ENCODE results near the gene ELMO1. TPM values are rescaled to one million over a fixed set of nuclear protein-coding genes. Genes with fewer than 3 reads are reported as not detected.
"Not testable (repeated sequence)": the region's sequence is repeated elsewhere in the genome, so short reads cannot be mapped to it uniquely, and the experiment has no call there.

Gene ELMO1
- total RNA-seq, 1 experiment from 2014 or later: 10.1 TPM

DNA sequence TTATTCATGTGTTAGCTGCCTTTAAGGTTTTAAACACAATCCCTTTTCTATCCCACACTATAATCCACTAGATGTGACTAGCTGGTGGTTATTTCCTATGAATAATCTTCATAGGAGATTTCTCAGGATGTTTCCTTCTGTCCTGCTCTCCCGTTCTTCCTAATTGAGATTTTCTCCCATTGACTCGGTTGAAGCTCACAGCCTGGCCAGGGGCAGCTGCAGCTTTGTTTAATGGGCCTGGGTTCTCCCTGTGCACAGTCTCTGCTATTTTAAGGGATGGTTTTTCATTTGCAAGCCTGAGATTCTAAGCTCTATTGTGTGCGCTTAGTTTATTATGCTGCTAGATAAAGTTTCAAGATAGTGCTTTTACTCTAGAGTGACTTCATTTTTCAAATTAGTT, 441.0 kb downstream of the ELMO1 start:
- DNase-seq (ENCODE audit: extremely low read depth, low read depth): no peak

GRCh38 chr7:37007268-37007667, 441.4 kb downstream of the ELMO1 start:
- DNase-seq (ENCODE audit: extremely low read depth, low read depth): no peak

DNA sequence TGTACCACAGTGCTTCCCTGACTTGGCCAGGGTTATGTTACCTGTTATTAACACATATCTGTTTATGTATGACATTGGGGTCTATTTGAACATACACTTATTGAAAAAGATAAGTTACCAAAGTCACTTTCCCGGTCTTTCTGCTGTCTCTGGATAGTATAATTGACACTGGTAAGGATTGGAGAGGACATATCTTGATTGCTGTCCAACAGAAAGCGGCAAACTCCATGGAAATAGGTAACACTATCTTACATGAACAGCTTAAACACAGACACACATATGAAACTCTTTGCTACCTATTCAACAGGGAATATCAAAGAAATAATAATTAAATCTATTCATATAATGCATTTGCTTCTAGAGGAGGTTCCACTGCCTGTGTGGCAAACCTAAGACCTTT, 441.9 kb downstream of the ELMO1 start:
- no peak for DNase-seq (ENCODE audit: extremely low read depth, low read depth)

DNA sequence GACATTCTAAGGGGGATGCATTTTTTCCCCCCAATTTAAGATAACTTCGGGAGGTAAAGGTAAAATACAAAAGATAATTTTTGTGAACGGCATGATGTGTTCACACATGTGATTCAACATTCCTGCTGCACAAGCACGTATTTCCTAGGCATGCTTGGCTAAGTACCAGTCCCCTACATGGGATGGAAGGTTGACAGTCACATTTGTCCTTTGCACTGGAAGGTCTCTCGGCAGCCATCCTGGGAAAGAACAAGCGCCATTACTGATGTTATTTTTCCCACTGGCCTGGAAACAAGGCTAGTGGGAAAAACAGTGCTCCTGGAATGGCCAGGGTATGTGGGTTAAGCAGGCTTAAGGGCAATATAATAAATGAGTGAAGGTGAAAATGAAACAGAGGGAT, 448.2 kb downstream of the ELMO1 start:
- no peak for DNase-seq (ENCODE audit: extremely low read depth, low read depth)

GRCh38 chr7:36999626-37000485, 448.8 kb downstream of the ELMO1 start:
- DNase-seq (ENCODE audit: extremely low read depth, low read depth): no peak

- DNase-seq (ENCODE audit: extremely low read depth, low read depth): no peak
These were observed 452.9 kb downstream of the ELMO1 start for GRCh38 chr7:36995776-36996175.

GRCh38 chr7:36994456-36995112, 454.1 kb downstream of the ELMO1 start:
- no peak for DNase-seq (ENCODE audit: extremely low read depth, low read depth)

GRCh38 chr7:36986948-36987724, 461.5 kb downstream of the ELMO1 start:
- peak; percentile 47 for DNase-seq (ENCODE audit: extremely low read depth, low read depth)

- no peak for DNase-seq (ENCODE audit: extremely low read depth, low read depth)
These were observed 462.1 kb downstream of the ELMO1 start for GRCh38 chr7:36986511-36986933.

- no peak for DNase-seq (ENCODE audit: extremely low read depth, low read depth)
These were observed 462.7 kb downstream of the ELMO1 start for GRCh38 chr7:36985866-36986400.

GRCh38 chr7:36985316-36985715, 463.3 kb downstream of the ELMO1 start:
- no peak for DNase-seq (ENCODE audit: extremely low read depth, low read depth)

- DNase-seq (ENCODE audit: extremely low read depth, low read depth): no peak
These were observed 463.9 kb downstream of the ELMO1 start for GRCh38 chr7:36984710-36985312.

GRCh38 chr7:36984041-36984521, 464.6 kb downstream of the ELMO1 start:
- DNase-seq (ENCODE audit: extremely low read depth, low read depth): no peak

GRCh38 chr7:36982766-36983165, 465.9 kb downstream of the ELMO1 start:
- no peak for DNase-seq (ENCODE audit: extremely low read depth, low read depth)

- no peak for DNase-seq (ENCODE audit: extremely low read depth, low read depth)
These were observed 468.8 kb downstream of the ELMO1 start for GRCh38 chr7:36979810-36980248.

DNA sequence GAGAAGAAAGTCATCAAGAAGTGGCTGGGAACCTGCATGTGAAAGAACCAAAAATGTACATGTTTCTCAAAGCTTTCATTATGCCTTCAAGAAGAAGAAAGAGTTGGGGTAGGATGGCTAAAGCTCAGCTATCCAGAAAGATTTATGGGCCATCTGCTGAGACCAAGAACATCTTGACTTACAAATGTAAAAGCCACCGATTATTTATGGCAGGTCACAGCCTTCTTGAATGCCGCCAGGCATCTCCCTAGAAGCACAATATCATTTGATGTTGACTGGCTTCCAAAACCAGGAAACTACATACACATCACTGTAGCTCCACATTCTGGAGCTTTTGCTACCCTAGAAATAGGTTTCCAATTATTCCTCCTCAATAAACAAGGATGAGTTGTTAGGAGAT, 470.2 kb downstream of the ELMO1 start:
- no peak for DNase-seq (ENCODE audit: extremely low read depth, low read depth)

GRCh38 chr7:36977878-36978277, 470.8 kb downstream of the ELMO1 start:
- DNase-seq (ENCODE audit: extremely low read depth, low read depth): no peak

GRCh38 chr7:36973534-36973933, 475.1 kb downstream of the ELMO1 start:
- not testable (repeated sequence) for DNase-seq (ENCODE audit: extremely low read depth, low read depth)

GRCh38 chr7:36972140-36972518, 476.5 kb downstream of the ELMO1 start:
- DNase-seq (ENCODE audit: extremely low read depth, low read depth): no peak

DNA sequence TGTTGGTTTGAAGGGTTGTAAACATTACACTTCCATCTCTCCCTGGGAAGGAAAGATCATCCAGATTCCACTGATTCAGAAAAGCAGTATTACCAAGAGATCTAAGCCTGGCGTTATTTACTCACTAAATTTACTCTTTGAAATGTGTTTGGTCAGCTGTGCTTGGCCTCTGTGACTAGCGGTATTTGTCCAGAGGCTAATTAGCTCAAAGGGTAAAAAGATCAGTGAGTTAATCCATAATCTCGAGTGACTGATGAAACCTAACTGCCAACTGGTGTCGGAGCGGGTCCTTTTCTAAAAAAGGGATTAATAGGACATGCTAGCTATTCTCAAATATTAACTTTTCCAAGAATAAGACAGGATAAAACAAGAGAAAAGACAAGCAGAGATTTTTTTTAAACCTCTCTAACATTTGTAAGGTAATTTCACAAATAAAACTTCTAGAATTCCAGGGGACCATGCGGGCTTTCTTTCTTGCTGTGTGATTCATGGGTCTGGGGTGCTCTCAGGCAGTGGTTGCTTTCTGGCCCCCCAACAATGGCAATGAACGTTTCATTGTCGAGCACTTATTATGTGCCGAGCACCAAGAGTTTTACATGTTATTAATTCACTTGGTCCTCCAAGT, 477.0 kb downstream of the ELMO1 start:
- no peak for DNase-seq (ENCODE audit: extremely low read depth, low read depth)

Data from NCI-H460 (cell line).